ENCODE data around the gene MORN1.

DNA sequence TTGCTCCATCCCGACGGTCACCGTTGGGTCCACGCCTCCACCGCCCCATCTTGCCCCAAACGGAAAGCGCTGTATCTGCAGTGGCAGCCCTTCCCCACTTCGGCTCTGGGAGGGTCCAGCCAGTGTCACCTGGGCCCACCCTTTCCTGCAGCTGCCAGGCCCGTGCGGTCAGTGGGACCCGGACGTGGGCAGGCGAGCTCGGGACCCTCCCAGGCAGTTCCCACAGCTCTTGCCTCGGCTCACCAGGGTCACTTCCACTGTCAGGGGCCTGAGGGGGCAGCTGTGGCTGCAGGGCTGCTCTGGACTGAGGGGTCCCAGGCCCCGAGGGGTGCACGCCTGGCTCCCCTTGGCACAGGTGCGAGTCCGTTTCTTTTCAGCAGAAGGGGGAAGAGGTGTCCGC lies 82.5 kb downstream of the MORN1 start:
- TF ChIP-seq, protein P1, sequence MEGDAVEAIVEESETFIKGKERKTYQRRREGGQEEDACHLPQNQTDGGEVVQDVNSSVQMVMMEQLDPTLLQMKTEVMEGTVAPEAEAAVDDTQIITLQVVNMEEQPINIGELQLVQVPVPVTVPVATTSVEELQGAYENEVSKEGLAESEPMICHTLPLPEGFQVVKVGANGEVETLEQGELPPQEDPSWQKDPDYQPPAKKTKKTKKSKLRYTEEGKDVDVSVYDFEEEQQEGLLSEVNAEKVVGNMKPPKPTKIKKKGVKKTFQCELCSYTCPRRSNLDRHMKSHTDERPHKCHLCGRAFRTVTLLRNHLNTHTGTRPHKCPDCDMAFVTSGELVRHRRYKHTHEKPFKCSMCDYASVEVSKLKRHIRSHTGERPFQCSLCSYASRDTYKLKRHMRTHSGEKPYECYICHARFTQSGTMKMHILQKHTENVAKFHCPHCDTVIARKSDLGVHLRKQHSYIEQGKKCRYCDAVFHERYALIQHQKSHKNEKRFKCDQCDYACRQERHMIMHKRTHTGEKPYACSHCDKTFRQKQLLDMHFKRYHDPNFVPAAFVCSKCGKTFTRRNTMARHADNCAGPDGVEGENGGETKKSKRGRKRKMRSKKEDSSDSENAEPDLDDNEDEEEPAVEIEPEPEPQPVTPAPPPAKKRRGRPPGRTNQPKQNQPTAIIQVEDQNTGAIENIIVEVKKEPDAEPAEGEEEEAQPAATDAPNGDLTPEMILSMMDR (conservative IDR thresholded peaks at IDR 0.05; ENCODE audit: low read depth, low read length), result no peak
- TF ChIP-seq RFX5 (IDR thresholded peaks at IDR 0.05; ENCODE audit: low read depth, low read length) (no peak), MXI1 (IDR thresholded peaks at IDR 0.05; ENCODE audit: borderline replicate concordance, low read depth, low read length) (no peak), POLR2A (IDR thresholded peaks at IDR 0.05; ENCODE audit: low read depth, low read length) (no peak), SMC3 (IDR thresholded peaks at IDR 0.05; ENCODE audit: low read depth, low read length) (no peak)
- TF ChIP-seq, protein P2, sequence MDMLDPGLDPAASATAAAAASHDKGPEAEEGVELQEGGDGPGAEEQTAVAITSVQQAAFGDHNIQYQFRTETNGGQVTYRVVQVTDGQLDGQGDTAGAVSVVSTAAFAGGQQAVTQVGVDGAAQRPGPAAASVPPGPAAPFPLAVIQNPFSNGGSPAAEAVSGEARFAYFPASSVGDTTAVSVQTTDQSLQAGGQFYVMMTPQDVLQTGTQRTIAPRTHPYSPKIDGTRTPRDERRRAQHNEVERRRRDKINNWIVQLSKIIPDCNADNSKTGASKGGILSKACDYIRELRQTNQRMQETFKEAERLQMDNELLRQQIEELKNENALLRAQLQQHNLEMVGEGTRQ (IDR thresholded peaks at IDR 0.05; ENCODE audit: low read depth, low read length), result no peak

Data from IMR-90 (cell line).